ENCODE results near the gene DAAM1. TPM values are rescaled to one million over a fixed set of nuclear protein-coding genes. Genes with fewer than 3 reads are reported as not detected.

DAAM1 gene
- total RNA-seq, 1 donor from 2014 or later: 34.2 TPM

GRCh38 chr14:59187118-59187517 lies 1.3 kb upstream of the DAAM1 start:
- no peak for DNase-seq (ENCODE audit: extremely low read depth, low read depth, low spot score)

- DNase-seq (ENCODE audit: extremely low read depth, low read depth, low spot score): no peak
Measured at GRCh38 chr14:59187802-59188460, 536 bp upstream of the DAAM1 start.

- no peak for DNase-seq (ENCODE audit: extremely low read depth, low read depth, low spot score)
Measured at GRCh38 chr14:59189091-59189785, 771 bp downstream of the DAAM1 start.

- peak; percentile 45 for DNase-seq (ENCODE audit: extremely low read depth, low read depth, low spot score)
Measured at GRCh38 chr14:59189786-59190368, 1.4 kb downstream of the DAAM1 start.

GRCh38 chr14:59190372-59190771 lies 1.9 kb downstream of the DAAM1 start:
- no peak for DNase-seq (ENCODE audit: extremely low read depth, low read depth, low spot score)

GRCh38 chr14:59195912-59196311 lies 7.4 kb downstream of the DAAM1 start:
- DNase-seq (ENCODE audit: extremely low read depth, low read depth, low spot score): no peak

- no peak for DNase-seq (ENCODE audit: extremely low read depth, low read depth, low spot score)
Measured at GRCh38 chr14:59197695-59198262, 9.3 kb downstream of the DAAM1 start.

GRCh38 chr14:59199205-59199604 lies 10.7 kb downstream of the DAAM1 start:
- no peak for DNase-seq (ENCODE audit: extremely low read depth, low read depth, low spot score)

- no peak for DNase-seq (ENCODE audit: extremely low read depth, low read depth, low spot score)
Measured at GRCh38 chr14:59199614-59200013, 11.1 kb downstream of the DAAM1 start.

- DNase-seq (ENCODE audit: extremely low read depth, low read depth, low spot score): no peak
Measured at GRCh38 chr14:59200195-59200594, 11.7 kb downstream of the DAAM1 start.

GRCh38 chr14:59202031-59202430 lies 13.6 kb downstream of the DAAM1 start:
- no peak for DNase-seq (ENCODE audit: extremely low read depth, low read depth, low spot score)

- no peak for DNase-seq (ENCODE audit: extremely low read depth, low read depth, low spot score)
Measured at GRCh38 chr14:59204305-59204704, 15.8 kb downstream of the DAAM1 start.

GRCh38 chr14:59206892-59207291 lies 18.4 kb downstream of the DAAM1 start:
- DNase-seq (ENCODE audit: extremely low read depth, low read depth, low spot score): no peak

- no peak for DNase-seq (ENCODE audit: extremely low read depth, low read depth, low spot score)
Measured at GRCh38 chr14:59207506-59207933, 19.1 kb downstream of the DAAM1 start.

- no peak for DNase-seq (ENCODE audit: extremely low read depth, low read depth, low spot score)
Measured at GRCh38 chr14:59208224-59208814, 19.9 kb downstream of the DAAM1 start.

GRCh38 chr14:59208954-59209353 lies 20.5 kb downstream of the DAAM1 start:
- no peak for DNase-seq (ENCODE audit: extremely low read depth, low read depth, low spot score)

GRCh38 chr14:59210621-59211020 lies 22.2 kb downstream of the DAAM1 start:
- no peak for DNase-seq (ENCODE audit: extremely low read depth, low read depth, low spot score)

GRCh38 chr14:59213368-59214315 lies 25.2 kb downstream of the DAAM1 start:
- no peak for DNase-seq (ENCODE audit: extremely low read depth, low read depth, low spot score)

- no peak for DNase-seq (ENCODE audit: extremely low read depth, low read depth, low spot score)
Measured at GRCh38 chr14:59214702-59215302, 26.3 kb downstream of the DAAM1 start.

GRCh38 chr14:59215322-59215721 lies 26.9 kb downstream of the DAAM1 start:
- no peak for DNase-seq (ENCODE audit: extremely low read depth, low read depth, low spot score)
